ENCODE results near the gene FABP3. TPM values are rescaled to one million over a fixed set of nuclear protein-coding genes. Genes with fewer than 3 reads are reported as not detected.

Gene FABP3
- total RNA-seq, 1 experiment from 2014 or later: 11.8 TPM

DNA sequence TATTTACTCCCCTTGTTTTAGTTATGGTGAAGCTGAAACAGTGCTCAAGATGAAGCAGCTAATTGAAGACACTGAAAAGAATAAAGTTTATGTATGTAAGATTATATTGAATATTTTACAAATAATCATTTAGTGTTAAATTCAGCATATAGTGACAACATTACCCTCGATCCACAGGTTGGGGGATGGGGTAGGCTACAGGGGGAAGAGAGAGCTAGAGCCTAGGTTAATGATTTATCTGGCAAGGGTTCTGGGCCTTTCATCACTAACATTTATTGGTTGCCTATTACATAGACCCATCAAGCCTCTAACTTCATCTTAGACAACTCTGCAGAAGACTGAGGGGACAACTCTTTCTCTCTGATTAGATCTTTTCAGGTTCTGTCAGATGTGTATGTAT lies 54.7 kb downstream of the FABP3 start:
- DNase-seq (ENCODE audit: low read depth): no peak

DNA sequence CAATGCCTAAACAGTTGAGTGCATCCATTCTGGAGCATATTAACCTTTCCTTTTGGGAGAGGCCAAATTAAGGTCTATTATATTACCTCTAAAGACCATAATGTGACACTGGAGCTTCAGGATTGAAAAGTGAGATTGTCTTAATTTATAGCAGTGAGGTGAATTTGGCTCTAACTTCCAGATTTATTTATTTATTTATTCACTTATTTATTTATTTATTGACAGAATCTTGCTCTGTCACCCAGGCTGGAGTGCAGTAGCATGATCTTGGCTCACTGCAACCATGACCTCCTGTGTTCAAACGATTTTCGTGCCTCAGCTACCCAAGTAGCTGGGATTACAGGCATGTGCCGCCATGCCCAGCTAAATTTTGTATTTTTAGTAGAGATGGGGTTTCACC lies 57.0 kb downstream of the FABP3 start:
- no peak for DNase-seq (ENCODE audit: low read depth)

Other genes with a start within 250 kb of the FABP3 start
- gene NKAIN1, start 133.2 kb downstream of the FABP3 start, total RNA-seq (2014; rRNA removed; shearing (Covaris generic)): 0.20 and 2.2 TPM in 2 replicates
- gene SNRNP40, start 76.3 kb downstream of the FABP3 start, total RNA-seq (2014; rRNA removed; shearing (Covaris generic)): 147 and 163 TPM in 2 replicates
- gene ZCCHC17, start 76.0 kb downstream of the FABP3 start, total RNA-seq (2014; rRNA removed; shearing (Covaris generic)): 57.1 and 63.4 TPM in 2 replicates
- 194 and 269 TPM in 2 replicates for gene SERINC2, start 40.1 kb upstream of the FABP3 start, total RNA-seq (2014; rRNA removed; shearing (Covaris generic))
- 7.0 and 14.9 TPM in 2 replicates for gene TINAGL1, start 203.4 kb upstream of the FABP3 start, total RNA-seq (2014; rRNA removed; shearing (Covaris generic))
- not detected in 2 replicates for gene HCRTR1, start 244.6 kb upstream of the FABP3 start, total RNA-seq (2014; rRNA removed; shearing (Covaris generic))